HK-2 (cell line): ENCODE data around the gene LGALS9.
A peak's percentile ranks its signal among the peaks of the same experiment; 100 is the strongest.
"Not testable (repeated sequence)": the region's sequence is repeated elsewhere in the genome, so short reads cannot be mapped to it uniquely, and the experiment has no call there.

ENCODE experiments used
- DNase-seq: peaks from one replicate; pipeline ENCODE4 v3.0.0-alpha.2; 2018; ENCODE audit not compliant: unreplicated experiment

Gene LGALS9

DNA sequence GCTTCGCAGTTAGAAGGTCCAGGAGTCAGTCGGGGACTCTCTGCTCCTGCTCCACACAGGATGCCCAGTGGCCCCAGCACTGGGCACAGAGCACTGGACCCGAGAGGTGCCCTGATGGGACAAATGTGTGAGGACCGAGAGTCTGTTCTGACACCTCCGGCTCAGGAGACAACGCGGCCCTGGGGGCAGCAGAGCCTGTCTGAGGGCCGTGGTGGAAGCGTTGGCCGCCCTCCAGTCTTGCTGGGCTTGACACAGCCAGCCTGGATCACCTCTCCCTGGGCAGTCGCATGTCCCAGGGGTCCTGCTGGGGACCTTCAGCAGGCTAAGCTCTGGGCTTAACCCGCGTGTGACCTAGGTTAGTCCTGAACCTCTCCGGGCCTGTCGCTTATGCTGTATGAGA lies 23.1 kb downstream of the LGALS9 start:
- no peak for DNase-seq

DNA sequence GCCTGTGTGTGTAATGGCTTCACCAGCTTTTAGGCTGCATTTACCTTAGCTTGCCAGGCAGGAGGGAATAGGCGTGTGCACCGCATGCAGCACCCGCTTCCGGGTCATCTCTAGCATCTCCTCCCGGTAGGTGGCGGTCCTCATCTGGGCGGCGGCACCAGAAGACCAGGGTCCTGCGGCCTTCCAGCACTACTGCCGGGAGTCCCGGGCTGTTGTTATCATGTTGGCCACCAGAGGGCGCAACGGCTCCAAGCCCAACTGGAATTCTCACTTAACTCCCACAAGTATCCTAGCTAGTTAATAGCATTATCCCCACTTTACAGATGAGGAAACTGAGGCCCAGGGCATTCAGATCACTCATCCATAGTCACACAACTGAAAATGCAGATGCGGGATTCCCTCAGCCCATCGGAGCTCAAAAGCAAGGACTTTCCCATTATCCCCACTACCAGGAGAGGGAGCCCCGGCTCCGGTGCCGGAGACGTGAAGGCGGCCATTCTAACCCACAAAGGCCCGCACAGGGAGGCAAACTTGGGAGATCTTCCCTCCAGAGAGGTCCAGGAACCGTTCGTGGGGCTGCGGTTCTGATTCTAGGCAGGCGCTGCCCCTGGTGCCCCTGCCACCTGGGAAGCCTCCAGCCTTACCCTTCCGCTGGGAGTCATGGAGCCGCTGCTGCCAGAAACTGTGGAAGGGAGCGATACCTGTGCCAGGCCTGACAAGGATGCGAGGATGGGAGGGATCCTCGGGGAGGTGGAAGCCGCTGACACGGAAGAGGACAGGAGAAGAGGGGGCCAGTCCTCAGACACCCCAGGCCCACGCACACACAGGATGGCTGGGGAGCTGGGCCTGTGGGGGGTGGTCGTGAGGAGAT lies 23.9 kb downstream of the LGALS9 start:
- DNase-seq, result peak; percentile 80

DNA sequence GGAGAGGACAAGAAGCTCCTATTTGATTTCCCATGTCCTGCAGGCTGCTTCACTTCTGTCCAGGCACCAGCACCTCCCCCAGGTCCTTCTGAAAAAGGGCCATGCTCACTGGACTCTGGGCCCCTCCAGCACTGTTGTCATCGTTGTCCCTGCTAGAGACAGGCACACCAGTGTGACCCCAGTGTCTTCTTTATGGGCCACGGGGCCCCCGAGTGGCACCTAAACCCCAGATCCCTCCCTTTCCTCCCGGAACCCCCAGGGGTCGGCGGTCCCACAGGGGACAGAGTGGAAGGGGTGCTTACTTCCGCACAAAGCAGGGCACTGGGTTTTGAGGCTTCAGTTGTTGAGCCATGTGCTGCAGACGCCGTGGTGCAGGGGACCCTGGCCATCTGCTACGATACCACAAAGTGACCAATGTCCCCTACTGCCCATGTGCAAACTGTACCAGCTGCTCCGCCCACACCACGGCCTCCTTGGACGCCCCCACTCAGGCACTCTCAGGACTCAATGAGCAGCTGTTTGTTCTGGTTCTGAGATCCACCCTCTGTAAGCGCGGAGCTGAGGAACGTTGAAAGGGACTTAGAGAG lies 24.6 kb downstream of the LGALS9 start:
- DNase-seq, result not testable (repeated sequence)

DNA sequence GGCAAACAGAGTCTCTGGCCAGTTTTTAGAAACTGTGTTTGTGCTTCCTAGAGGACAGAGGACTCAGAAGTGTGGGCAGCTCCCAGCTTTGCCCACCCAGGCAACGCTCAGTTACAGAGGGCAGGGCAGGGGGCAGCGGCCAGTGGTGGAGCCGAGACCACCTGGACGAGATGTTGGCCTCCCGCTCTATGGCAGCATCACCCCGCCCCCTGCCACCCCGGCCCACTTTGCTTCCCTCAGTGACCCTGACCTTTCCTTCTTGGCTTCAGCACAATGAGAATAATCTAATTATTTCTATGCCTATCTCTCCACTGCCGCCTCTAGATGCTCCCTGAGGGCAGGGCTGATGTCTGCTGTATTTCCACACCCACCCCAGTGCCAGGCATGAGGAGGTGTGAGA lies 25.6 kb downstream of the LGALS9 start:
- DNase-seq, result not testable (repeated sequence)

DNA sequence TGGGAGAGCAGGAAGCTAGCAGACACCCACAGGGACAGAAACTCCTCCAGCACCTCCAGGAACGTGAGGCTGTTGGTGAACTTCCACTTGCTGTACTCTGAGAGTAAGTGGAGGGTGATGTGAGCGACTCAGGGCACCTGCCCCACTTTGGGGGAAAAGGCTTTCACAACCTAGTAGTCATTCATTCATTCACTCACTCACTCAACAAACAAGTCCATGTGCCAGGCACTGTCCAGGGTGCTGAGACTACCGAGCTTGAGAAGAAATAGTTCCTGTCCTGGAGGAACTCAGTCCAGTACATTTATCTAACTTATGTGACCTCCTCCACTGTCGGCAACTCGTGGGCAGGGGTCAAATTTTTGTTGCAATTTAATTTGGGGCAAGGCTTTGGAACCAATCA lies 26.6 kb downstream of the LGALS9 start:
- peak; percentile 9 for DNase-seq

DNA sequence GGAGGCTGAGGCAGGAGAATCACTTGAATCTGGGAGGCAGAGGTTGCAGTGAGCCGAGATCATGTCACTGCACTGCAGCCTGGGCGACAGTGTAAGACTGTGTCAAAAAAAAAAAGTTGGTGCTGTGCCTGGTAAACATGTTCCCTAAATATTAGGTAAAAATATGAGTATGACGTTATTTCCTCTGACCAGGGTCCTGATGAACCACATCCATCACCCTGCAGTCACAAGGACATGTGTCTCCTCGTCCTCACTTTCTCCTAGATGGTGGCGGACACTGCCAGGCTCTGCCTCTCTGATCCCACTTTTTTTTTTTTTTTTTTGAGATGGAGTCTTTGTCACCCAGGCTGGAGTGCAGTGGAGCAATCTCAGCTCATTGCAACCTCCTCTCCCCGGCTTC lies 28.7 kb downstream of the LGALS9 start:
- no peak for DNase-seq

DNA sequence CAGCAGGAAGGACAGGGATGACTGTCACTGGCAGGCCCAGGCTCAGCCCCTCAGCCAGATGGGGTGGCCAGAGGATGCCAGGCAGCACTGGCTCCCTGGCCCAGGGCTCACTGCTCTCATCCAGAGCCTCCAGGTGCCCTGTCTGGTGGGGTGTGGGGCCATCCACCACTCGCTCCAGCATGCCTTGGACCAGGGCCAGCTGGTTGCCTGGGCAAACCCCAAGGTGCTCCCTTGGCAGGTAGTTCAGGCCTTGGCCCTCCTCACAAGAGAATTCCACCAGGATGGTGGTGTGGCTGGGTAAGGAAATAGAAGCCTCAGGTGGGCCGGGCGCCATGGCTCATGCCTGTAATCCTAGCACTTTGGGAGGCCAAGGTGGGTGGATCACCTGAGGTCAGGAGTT lies 29.4 kb downstream of the LGALS9 start:
- DNase-seq, result no peak

DNA sequence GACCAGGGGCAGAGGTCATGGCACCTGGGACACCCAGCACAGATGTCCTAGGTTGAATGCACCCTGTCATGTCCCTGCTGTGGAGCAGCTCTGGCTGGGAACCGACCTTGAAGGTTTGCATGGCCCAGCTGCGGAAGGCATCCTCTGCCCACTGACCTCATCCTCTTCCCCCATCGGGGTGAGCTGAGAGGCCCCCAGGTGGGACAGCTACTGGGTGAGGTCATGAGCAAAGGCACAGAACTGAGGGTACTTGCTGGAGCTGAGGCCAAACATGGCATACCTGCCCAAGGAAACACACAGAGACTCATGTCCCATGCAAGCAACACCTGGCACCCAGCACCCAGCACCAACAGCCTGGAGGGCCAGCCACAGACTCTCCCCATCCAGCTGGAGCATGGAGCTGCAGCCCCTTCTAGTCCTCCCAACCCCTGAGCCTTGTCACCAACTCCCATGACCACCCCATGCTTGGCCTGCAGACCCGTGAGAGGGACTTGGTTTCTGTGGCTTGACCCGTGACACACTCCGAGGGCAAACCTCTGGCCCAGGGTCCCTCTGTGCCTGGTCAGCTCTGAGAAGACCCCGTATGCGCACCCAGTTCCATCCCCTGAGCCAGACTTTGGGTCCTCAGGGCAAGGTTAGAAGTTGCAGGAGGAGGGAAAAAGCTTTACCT lies 33.1 kb downstream of the LGALS9 start:
- no peak for DNase-seq

DNA sequence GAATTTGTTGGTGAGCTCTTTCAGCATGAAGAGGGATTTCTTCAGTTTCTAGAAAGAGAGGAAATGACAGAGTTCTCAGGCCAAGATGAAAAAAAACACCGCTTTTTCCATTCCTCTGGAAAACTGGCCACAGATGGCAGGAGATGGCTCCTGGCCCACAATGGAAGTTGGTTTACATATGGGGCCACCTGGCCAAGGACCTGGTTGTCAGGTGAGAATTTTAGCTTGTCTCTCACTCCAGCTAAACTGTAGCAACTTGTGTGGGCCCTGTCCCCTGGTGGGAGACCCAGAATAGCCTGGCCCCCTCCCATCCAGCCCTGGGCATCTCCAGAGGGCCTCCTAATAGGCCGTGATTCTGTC lies 33.6 kb downstream of the LGALS9 start:
- no peak for DNase-seq

DNA sequence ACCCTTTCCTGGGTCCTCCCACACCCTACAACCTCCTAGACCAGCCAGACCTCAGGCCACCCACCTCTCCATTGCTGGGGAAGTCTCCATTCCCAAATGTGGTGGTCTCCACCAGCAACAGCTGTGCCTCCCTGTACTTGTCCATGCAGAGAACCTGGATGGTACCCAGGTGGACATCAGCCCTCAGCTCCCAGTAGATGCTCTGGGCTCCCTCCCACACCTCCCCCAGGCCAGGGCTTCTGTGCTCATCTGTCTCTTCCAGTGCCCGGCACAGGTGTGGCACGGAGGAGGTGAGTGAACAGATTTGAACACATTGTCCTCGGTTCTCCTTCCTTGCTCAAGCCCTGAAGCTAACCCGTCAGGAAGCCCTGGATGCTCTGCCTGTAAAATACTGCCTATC lies 34.6 kb downstream of the LGALS9 start:
- DNase-seq, result no peak

DNA sequence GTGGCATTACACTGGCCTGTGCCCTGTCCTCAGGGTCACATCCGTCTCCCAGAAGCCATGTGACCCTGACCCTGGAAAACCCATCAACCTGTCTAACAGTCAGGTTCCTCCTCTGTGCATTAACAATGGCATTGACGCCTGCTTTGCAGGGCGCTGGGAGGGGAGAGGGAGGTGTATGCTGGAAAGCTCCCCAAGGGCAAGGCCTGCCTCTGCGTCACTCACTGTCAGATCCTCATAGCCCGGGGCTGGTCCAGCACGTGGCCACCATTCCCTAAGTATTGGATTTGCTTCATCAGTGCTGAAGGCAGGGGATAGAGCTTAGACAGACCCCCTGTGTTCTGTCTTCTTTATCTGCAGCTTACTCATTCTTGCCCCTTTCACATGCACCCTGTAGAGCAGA lies 35.3 kb downstream of the LGALS9 start:
- DNase-seq, result not testable (repeated sequence)

DNA sequence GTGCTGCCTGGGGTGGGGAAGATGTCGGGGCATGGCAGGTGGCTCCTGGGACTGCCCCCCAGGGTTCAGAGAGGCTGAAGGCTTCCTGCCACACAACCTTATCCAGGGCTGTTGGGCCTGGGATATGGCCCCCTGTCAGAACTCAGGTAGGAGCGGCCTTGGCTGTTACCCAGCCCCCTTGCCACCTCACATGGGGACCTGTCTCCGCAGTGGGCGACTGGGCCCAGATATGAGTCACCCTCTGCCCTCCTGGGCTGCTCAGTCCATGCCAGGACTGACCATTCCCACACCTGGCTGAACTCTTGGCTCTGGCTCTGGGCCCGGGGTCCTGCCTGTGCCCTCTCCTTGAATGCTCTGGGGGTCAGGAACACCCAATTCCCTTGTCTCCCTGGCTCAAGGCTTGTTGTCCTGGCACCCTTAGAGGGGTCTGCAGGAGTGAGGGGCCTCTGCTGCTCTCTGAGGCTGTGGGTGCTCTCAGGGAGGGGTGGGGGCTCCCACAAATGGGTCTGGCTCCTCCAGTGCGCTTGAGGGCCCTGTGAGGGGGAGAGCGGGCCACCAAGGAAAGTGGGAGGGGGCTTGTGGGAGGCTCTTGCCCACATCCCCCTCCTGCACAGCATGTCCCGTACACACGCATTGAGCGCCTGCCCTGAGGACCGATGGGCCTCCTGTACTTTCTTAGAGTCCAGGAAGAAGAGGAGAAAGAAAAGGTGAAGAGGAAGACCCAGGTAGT lies 36.0 kb downstream of the LGALS9 start:
- no peak for DNase-seq

DNA sequence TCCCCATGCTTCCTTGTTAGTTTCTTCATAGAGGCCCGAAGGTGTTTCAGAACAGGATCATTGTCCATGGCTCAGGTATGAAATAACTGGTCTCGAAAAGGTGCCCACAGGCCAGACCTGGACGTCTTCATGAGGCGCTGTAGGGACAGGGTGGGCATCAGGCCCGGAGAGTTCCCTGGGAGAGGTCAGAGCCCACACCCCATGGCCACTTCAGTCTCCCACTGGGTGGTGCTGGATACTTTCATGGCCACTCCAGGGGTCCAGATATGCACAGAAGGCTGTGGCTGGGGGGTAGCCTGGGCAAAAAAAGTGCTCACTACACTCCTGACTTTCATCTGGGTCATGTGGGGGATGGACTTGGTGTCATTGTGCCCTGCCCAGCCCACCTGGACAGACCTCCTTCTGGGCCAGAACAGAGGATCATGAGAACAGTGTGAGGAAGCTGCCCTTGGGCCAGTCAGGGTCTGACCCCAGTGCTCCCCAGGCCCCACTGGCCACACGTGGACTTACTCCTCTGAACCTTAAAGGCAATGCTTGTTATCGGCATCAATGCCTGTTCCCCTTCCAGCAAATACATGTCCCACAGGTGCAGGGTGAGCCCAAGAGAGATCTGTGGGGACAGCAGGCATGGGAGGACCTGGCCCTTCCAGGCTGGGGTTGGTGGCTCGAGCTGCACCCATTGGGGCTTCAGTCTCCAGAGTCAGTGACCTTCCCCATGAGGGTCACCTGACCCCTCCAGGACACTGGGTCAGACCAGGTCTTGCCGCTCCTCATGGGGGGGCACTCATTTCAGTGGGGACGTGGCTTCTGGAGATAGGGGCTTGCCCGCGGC lies 36.9 kb downstream of the LGALS9 start:
- no peak for DNase-seq

DNA sequence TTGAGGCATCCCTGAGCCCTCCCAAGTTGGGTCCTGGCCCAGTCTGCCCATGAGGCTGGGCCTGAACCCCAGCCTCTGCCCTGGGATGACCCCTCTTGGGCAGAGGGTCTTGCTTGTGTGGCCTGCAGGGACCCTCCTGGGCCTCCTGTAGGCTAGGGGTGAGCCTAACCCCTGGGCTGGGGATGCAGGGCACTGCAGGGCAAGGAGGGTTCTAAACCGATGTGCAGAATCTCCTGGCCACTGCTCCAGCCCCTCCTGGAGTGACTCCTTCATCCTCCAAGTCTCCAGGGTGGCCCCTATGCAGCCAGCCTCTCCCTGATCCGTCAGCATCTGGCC lies 37.5 kb downstream of the LGALS9 start:
- no peak for DNase-seq

DNA sequence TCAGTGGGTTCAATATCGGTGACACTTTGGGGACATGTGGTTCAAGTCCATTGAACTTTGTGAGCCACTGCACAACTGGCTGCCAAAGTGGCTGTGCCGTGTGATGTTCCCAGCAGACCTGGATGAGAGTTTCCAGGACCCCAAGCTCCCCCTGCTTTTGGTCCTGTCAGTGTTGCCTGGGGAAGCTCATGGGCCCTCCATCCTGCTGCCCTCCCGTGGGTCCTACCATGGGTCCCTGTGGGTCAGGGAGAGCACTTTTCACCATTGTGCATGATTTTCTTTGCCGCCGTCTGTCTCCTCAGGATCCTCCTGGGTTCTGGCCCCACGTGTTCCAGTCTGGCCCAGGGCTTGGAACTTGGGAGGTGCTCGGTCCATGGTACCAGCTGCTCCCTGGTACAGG lies 38.1 kb downstream of the LGALS9 start:
- DNase-seq, result no peak

DNA sequence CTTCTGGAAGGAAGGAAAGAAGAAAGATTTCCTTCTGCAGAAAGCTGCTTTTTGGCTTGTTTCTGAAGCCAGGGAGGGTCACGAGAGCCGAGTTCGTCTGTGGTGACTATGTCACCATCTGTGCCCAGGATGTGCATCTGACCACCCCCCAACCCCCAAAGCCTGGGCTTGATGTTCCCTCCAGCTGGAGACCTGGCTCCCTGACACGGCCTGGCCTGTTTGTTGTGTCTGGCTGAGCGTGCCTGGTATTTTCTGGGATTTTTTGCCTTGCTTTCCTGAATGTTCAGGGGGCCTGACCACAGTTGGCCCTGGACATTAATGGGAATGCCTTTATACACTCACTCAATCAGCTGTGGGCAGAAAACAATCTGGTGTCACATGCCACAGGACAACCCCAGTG lies 38.9 kb downstream of the LGALS9 start:
- no peak for DNase-seq

DNA sequence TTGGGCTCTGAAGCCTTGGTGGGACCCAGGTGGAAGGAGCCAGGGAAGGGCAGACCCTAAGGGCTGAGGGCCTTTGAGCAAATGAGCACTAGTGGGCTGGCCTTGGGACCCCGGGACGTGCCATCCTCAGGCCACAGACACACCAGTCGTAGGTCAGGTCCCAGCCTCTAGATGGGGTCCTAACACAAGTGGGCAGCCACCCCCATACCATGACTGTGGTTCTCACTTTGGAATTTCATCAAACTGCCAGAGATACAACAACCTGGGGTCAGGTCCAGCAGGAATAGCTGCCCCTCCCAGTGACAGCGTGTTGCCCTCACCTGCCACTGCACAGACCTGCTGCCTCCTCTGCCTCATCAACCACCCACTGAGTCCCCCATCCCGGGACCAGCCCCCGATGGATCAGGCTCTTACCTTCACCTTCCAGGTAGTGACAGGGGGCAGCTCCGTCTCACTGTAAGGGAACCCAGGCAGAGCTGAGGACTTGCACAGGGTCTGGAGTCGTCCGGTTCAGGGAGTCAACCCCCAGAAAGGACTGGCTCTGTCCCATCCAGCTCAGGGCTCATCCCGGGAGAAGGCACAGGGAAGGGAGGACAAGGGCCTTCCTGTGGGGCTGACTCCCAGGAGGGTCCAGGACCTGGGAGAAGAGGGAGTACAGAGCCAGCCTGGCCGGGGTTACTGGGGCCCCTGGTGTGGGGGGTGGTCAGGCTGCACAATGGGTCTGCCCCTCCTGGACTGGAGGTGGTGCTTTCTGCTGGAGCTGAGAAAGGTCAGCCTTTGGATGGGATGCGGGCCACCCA lies 40.0 kb downstream of the LGALS9 start:
- no peak for DNase-seq

DNA sequence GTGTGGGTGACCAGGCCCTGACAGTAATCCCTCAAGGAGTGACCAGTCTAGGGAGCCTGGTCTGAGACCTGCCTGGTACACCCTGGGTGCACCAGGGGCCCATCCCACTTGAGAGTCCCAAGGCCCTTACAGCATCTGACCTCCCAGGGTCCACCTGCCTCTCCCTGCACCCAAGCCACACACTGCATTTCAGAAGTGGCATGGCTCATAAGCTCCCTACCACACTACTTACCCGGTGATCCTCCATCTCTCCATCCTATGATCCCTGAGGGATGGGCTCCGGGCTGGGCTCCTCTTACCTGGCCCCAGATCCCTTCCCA lies 40.6 kb downstream of the LGALS9 start:
- DNase-seq, result no peak

DNA sequence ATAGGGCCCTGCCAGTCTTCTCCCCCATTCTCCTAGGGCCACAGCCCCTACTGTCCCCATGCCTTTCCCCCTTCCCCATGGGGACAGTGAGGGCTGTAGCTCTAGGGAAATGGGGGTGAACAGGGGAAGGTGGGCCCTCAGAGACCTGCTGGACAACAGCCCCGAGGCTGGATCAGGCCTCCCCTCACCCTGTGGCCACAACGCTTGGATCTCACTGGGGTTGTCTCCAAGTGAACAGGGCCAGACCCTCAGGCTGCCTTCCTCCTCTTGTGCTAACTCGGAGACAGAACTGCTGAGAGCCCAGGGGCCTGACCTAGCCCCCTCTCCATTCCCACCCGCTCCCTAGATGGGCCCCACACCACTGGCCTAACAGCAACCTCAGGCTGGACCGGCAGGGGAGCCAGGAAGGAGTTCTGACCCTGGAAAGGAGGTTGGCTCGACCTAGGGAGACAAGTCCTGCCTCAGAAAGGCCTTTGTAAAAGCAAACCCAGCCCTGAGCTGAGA lies 41.0 kb downstream of the LGALS9 start:
- DNase-seq, result not testable (repeated sequence)

DNA sequence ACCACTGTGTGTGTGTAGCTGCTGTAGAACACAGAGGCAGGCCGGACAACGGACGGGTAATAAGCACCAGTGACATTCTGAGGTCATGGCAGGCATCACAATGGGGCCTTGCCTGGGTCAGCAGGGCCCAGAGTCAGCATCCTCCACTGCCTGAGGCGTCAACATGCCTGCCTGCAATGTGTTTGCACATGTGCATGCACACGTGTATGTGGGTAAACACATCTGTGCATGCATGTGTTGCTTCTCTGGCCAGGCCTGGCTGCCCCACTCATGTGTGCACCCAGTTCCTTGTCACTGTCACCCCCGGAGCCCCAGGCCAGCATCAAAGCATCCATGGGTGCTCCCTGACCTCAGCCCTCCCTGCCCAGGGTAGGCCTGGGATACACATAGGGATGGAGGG lies 43.3 kb downstream of the LGALS9 start:
- no peak for DNase-seq

DNA sequence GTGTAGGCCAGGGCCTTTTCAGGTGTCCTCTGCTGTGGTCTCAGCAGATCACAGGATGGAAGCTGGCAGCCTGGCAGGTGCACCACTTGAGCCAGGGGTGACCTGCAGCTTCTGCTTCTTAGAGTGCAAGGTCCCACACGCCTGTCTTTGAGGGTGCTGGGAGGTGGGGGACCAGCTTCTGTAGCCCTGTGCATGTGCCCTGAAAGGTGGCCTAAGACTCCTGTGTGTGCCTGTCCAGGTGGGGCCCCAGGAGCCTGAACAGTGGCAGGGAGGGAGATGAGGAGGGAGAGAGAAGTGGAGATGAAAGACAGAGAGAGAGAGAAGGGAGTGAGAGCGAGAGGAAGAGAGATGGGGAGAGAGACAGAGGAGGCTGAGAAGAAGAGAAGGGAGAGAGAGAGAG lies 46.2 kb downstream of the LGALS9 start:
- DNase-seq, result no peak
